NT2/D1 (cell line): ENCODE measurements around the gene MEPCE.

Source experiments
- SUZ12 ChIP-seq: IDR thresholded peaks from 2 replicates; pipeline ENCODE4 v1.6.1; 2011; ENCODE audit not compliant: insufficient read length, insufficient read depth; ENCODE audit errors: extremely low read depth
- YY1 ChIP-seq: IDR thresholded peaks from 2 replicates; pipeline ENCODE4 v1.6.1; 2011; ENCODE audit not compliant: insufficient read length, insufficient read depth

GRCh38 chr7:100430493-100431285 is 1.1 kb downstream of the MEPCE start:
- TF ChIP-seq YY1 (no peak), SUZ12 (no peak)
